ENCODE results near the gene ARHGAP31.

Gene ARHGAP31

DNA sequence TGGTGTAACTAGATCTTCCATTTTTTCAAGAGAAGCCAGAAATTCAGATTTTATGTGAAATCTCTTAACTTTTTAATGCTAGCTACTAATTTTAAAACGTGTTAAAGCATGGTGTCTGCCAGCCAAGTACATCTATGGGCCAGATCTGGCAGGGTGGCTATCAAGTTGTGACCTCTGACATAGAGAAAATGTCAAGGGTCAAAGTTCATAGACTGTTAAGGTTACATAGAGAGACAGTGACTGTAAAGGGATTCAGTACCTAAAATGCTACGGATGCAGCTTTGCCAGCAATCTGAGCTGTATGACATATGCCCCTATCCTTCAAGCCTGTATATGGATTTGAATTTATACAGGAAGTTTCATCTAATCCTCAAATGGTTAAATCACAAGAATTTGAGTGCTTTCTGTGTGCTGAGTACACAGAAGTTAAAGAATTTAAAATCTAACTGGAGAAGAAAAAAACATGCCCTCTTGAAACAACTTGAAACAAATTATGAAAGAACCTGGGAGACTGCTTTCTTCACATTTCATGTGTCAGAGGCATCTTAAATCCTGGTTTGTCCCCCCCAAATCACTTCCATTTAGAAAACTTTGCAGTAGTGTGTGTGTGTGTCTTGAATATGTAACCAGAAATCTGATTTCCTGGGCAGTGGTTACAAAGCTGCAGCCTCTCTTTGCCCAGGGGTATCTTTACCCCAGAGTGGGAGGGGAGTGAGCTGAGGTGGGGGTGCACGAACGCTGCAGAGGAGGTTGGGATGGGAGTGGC lies 895 bp upstream of the ARHGAP31 start:
- TF ChIP-seq POLR2AphosphoS5 (IDR thresholded peaks at IDR 0.05; ENCODE audit: low read depth, low read length) (no peak), POU2F2 (IDR thresholded peaks at IDR 0.05; ENCODE audit: low read depth, low read length) (no peak), SPI1 (IDR thresholded peaks at IDR 0.05; ENCODE audit: low read depth, low read length) (no peak), TAF1 (IDR thresholded peaks at IDR 0.05; ENCODE audit: low read depth, low read length) (no peak), PAX5 (IDR thresholded peaks at IDR 0.05; ENCODE audit: insufficient read depth, low read length, severe bottlenecking) (no peak), POLR2A (IDR thresholded peaks at IDR 0.05; ENCODE audit: low read depth, low read length) (no peak)
- peak; percentile 54 for FAIRE-seq
- no peak for DNase-seq (ENCODE audit: insufficient read length, low spot score)

DNA sequence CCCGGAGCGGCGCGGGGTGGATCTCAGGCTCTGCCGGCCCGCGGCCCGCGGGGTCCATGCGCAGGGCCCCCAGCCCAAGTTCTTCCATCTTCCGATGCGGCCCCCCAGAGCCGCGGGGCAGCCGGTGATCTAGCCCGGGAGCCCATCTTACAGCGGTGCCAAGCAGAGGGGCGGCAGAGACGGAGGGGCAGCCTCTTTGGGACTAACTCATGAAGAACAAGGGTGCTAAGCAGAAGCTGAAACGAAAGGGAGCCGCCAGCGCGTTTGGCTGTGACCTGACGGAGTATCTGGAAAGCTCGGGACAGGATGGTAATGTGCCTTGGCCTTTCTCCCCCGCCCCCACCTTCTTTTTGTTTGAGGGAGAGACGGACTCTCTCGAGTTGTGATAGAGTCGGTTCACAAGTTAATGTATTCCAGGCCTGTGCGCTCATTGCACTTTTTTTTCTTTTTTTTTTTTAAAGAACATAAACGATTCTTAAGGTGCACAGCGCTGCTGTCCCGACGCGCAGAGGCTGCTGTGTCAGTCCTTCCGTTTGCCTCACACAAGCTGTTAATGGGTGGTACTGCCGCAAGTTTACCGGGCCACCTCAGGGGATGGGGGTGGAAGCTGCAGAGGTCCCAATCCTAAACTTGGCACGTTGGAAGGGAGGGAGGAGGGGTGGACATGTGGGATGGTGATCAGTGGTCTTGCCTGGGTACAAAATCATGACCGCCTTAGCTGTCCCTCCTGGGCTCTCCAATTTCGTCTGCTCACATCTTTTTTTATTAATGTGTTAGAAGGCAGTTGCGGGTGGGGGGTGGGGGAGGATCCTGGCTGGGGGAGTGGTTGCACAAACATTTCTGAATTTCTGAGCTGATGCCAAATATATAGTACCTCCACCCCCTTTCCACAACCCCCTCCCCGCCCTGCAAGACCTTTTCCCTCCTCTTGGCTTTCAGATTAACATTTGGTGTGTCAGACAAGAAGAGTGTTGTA lies 801 bp downstream of the ARHGAP31 start:
- DNase-seq (ENCODE audit: insufficient read length, low spot score), result no peak
- TF ChIP-seq PAX5 (IDR thresholded peaks at IDR 0.05; ENCODE audit: insufficient read depth, low read length, severe bottlenecking), result no peak
- no peak for TF ChIP-seq POLR2AphosphoS5 (IDR thresholded peaks at IDR 0.05; ENCODE audit: low read depth, low read length)
- no peak for TF ChIP-seq SPI1 (IDR thresholded peaks at IDR 0.05; ENCODE audit: low read depth, low read length)
- no peak for TF ChIP-seq TAF1 (IDR thresholded peaks at IDR 0.05; ENCODE audit: low read depth, low read length)
- no peak for TF ChIP-seq POLR2A (IDR thresholded peaks at IDR 0.05; ENCODE audit: low read depth, low read length)
- no peak for TF ChIP-seq POU2F2 (IDR thresholded peaks at IDR 0.05; ENCODE audit: low read depth, low read length)

DNA sequence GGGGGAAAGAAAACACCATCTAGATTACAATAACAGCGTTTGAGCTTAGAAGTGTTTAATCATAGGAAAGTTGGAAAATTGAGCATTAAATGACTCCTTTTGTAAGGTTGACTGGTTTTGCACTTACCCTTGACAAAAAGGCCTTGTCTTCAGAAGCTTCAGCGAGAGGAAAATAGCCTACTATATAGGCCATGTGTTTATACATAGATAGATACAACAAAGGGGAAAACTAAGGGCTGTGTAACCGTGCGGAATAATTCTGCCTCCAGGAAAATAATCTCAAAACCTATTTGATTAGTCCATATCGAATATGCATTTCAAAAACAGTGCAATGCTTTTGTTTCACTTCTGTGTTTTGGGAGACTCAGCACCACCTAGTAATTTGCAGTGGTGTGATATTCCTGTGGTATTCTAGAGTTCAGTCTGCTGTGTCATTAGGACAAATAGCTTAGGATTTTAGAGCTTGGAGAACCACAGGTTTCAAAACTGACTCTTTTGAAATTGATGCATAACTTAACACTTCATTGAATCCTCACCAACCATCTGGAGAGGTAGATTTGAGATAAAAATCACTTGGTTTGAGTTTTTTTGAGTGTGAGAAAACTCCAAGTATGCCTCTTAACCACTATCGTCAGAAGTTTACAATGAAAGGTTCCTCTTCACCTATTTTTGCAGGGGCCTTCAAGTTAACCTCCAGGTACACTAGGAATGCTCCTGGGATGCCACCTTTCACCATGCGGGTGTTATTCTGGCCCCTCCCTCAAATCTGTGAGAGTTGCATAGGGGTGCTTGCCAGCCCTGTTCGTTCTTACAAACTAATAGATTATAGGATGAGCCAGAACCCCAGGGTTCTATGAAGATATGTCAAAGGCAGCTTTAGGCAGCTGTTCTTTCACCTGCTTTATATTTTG lies 1.9 kb downstream of the ARHGAP31 start:
- peak; percentile 51 for FAIRE-seq
- TF ChIP-seq PAX5 (IDR thresholded peaks at IDR 0.05; ENCODE audit: insufficient read depth, low read length, severe bottlenecking) (no peak), SPI1 (IDR thresholded peaks at IDR 0.05; ENCODE audit: low read depth, low read length) (peak; percentile 78), TAF1 (IDR thresholded peaks at IDR 0.05; ENCODE audit: low read depth, low read length) (no peak), POLR2AphosphoS5 (IDR thresholded peaks at IDR 0.05; ENCODE audit: low read depth, low read length) (no peak), POU2F2 (IDR thresholded peaks at IDR 0.05; ENCODE audit: low read depth, low read length) (no peak), POLR2A (IDR thresholded peaks at IDR 0.05; ENCODE audit: low read depth, low read length) (no peak)
- DNase-seq (ENCODE audit: insufficient read length, low spot score), result no peak

More for the DNA sequence above, 801 bp downstream of the ARHGAP31 start:
- FAIRE-seq, result peak; percentile 86

DNA sequence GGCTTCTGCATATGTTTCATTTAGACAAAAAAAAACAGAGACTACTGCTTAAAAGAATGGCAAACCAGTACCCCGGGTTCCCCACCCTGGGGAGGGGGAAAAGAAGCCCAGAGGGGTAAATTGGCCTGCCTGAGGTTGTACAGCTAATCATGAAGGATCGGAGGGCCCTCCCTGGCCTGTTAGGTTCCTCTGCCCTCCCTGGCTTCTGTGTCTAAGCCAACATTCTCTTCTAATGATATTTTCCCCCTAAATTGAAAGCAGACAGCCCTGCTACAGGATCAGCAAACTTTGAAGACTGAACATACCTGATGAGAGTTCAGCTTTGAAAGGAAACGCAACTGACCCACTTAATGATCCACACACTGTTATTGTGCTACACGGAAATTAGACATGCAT lies 2.5 kb downstream of the ARHGAP31 start:
- FAIRE-seq (no peak), DNase-seq (ENCODE audit: insufficient read length, low spot score) (no peak)
- no peak for TF ChIP-seq POLR2A (IDR thresholded peaks at IDR 0.05; ENCODE audit: low read depth, low read length)
- TF ChIP-seq TAF1 (IDR thresholded peaks at IDR 0.05; ENCODE audit: low read depth, low read length), result no peak
- no peak for TF ChIP-seq POU2F2 (IDR thresholded peaks at IDR 0.05; ENCODE audit: low read depth, low read length)
- TF ChIP-seq SPI1 (IDR thresholded peaks at IDR 0.05; ENCODE audit: low read depth, low read length), result no peak
- TF ChIP-seq POLR2AphosphoS5 (IDR thresholded peaks at IDR 0.05; ENCODE audit: low read depth, low read length), result no peak

DNA sequence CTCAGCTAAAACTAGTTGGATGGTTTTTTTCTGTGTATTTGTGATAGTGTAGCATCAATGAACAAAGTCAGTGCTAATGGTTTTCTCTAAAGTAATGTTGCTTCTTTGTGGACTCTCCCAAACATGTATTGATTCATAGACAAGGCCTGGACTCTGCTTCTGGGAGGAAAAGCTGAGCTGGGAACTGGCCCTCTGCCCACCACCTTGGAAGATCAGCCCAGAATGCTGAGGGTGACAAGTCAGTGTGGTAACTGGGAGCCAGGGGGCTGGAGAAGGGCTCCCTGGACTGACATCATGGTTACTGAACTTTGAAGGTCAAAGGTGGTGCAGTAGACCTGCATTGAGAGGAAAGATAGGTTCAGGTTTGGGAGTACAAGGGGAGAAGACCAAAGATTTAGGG lies 3.0 kb downstream of the ARHGAP31 start:
- TF ChIP-seq POLR2AphosphoS5 (IDR thresholded peaks at IDR 0.05; ENCODE audit: low read depth, low read length), result no peak
- TF ChIP-seq TAF1 (IDR thresholded peaks at IDR 0.05; ENCODE audit: low read depth, low read length), result no peak
- no peak for TF ChIP-seq POLR2A (IDR thresholded peaks at IDR 0.05; ENCODE audit: low read depth, low read length)
- TF ChIP-seq POU2F2 (IDR thresholded peaks at IDR 0.05; ENCODE audit: low read depth, low read length), result no peak
- no peak for TF ChIP-seq PAX5 (IDR thresholded peaks at IDR 0.05; ENCODE audit: insufficient read depth, low read length, severe bottlenecking)
- no peak for TF ChIP-seq SPI1 (IDR thresholded peaks at IDR 0.05; ENCODE audit: low read depth, low read length)
- FAIRE-seq (no peak), DNase-seq (ENCODE audit: insufficient read length, low spot score) (no peak)

DNA sequence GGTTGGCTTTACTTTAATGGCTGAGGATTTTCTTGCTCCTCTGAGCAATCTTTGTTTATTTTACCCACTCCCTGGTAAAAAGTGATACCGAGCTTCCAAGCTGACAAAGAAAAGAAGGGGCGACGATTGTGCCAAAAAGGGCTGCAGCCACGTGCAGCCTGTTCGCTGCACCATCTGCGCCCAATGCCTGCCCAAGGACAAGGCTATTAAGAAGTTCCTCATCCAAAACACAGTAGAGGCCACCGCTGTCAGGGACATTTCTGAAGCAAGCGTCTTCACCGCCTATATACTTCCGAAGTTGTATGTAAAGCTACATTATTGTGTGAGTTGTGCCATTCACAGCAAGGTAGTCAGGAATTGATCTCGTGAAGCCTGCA lies 4.4 kb downstream of the ARHGAP31 start:
- TF ChIP-seq SPI1 (IDR thresholded peaks at IDR 0.05; ENCODE audit: low read depth, low read length) (no peak), POLR2A (IDR thresholded peaks at IDR 0.05; ENCODE audit: low read depth, low read length) (no peak), TAF1 (IDR thresholded peaks at IDR 0.05; ENCODE audit: low read depth, low read length) (no peak), PAX5 (IDR thresholded peaks at IDR 0.05; ENCODE audit: insufficient read depth, low read length, severe bottlenecking) (no peak), POLR2AphosphoS5 (IDR thresholded peaks at IDR 0.05; ENCODE audit: low read depth, low read length) (no peak), POU2F2 (IDR thresholded peaks at IDR 0.05; ENCODE audit: low read depth, low read length) (no peak)
- no peak for FAIRE-seq
- DNase-seq (ENCODE audit: insufficient read length, low spot score), result no peak

DNA sequence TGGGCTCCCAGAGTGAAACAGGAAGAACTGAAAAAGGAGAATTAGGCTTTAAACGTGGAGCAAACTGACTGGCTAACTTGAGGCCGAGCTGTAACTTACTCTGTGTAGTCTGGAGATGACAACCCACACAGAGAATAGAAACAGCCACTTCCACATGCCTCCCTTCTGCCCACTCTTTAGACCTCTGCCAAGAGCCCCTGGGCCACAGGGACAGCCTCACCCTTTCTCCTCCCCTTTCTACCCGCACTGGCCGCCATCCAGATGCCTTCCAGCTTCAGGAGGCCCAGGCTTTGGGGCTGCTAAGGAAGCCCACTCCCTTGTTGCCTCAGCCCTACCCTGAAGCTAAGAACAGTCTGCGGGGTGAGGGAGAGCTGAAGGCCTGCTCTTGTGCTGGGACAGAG lies 6.8 kb downstream of the ARHGAP31 start:
- TF ChIP-seq POLR2A (IDR thresholded peaks at IDR 0.05; ENCODE audit: low read depth, low read length) (no peak), SPI1 (IDR thresholded peaks at IDR 0.05; ENCODE audit: low read depth, low read length) (no peak), TAF1 (IDR thresholded peaks at IDR 0.05; ENCODE audit: low read depth, low read length) (no peak), POU2F2 (IDR thresholded peaks at IDR 0.05; ENCODE audit: low read depth, low read length) (no peak), PAX5 (IDR thresholded peaks at IDR 0.05; ENCODE audit: insufficient read depth, low read length, severe bottlenecking) (no peak)
- no peak for DNase-seq (ENCODE audit: insufficient read length, low spot score)
- no peak for FAIRE-seq

DNA sequence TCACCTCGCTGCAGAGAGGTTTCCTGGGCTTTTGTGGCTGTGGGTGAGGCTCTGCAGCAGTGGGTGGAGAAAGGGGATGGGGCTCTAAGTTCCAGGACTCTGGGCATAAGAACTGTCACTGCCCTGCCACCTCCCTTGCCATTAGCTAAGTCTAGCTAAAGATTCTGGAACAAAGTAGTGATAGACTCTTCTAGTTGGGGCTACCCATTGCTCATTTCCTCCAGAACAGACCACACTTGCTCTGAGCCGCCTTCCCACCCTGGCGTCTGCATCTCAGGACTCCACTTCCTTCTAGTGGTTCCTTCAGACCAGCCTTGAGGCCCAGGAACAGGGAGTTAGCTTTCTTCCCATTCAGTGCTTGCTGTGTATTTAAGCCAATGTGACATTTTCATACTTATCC lies 7.5 kb downstream of the ARHGAP31 start:
- no peak for TF ChIP-seq PAX5 (IDR thresholded peaks at IDR 0.05; ENCODE audit: insufficient read depth, low read length, severe bottlenecking)
- no peak for TF ChIP-seq SPI1 (IDR thresholded peaks at IDR 0.05; ENCODE audit: low read depth, low read length)
- no peak for TF ChIP-seq POU2F2 (IDR thresholded peaks at IDR 0.05; ENCODE audit: low read depth, low read length)
- TF ChIP-seq POLR2A (IDR thresholded peaks at IDR 0.05; ENCODE audit: low read depth, low read length), result no peak
- no peak for TF ChIP-seq TAF1 (IDR thresholded peaks at IDR 0.05; ENCODE audit: low read depth, low read length)
- TF ChIP-seq POLR2AphosphoS5 (IDR thresholded peaks at IDR 0.05; ENCODE audit: low read depth, low read length), result no peak
- DNase-seq (ENCODE audit: insufficient read length, low spot score) (no peak), FAIRE-seq (no peak)

Measured in GM12891 (cell line).